Fibroblast of lung (primary cell): Measurements from ENCODE around the gene NABP1. TPM values are rescaled to one million over a fixed set of nuclear protein-coding genes. Genes with fewer than 3 reads are reported as not detected.

ENCODE experiments used
- DNase-seq, 2 donors: peaks; one replicate each; pipeline versions ENCODE4 v3.0.0 to v3.0.0-alpha.2; 2010; ENCODE audit warnings: low read depth in 2 of 2
- H2AFZ ChIP-seq: 2 replicates; pipeline ENCODE4 v1.5.1; 2012; ENCODE audit warnings: low read length, control low read depth, inconsistent platforms
- H3K27ac ChIP-seq: 2 replicates; pipeline ENCODE4 v1.5.1; 2011; ENCODE audit warnings: low read length, control low read depth; ENCODE audit not compliant: insufficient read depth
- H3K27me3 ChIP-seq: 2 replicates; pipeline ENCODE4 v1.5.1; 2011; ENCODE audit warnings: mild to moderate bottlenecking, low read length; ENCODE audit not compliant: control insufficient read depth, insufficient read depth
- H3K36me3 ChIP-seq: 2 replicates; pipeline ENCODE4 v1.5.1; 2011; ENCODE audit warnings: low read length; ENCODE audit not compliant: control insufficient read depth, insufficient read depth
- H3K4me1 ChIP-seq: 2 replicates; pipeline ENCODE4 v1.5.1; 2011; ENCODE audit warnings: low read length; ENCODE audit not compliant: control insufficient read depth, insufficient read depth; ENCODE audit errors: extremely low read depth
- H3K4me2 ChIP-seq: 2 replicates; pipeline ENCODE4 v1.5.1; 2011; ENCODE audit warnings: low read length, control low read depth; ENCODE audit not compliant: insufficient read depth; ENCODE audit errors: extremely low read depth
- H3K4me3 ChIP-seq, 4 experiments: fragments of 200-600 bp in 1 of 4; sonication (generic) in 1 of 4; replicated peaks in 1 of 4; 2 replicates each; pipeline ENCODE4 v1.5.1; 2011 to 2016; ENCODE audit warnings: low read length in 4 of 4, low read depth in 3 of 4, mild to moderate bottlenecking in 3 of 4, control low read depth in 2 of 4, inconsistent platforms in 1 of 4, mixed read lengths in 1 of 4; ENCODE audit not compliant: insufficient read depth in 1 of 4; ENCODE audit errors: control extremely low read depth in 1 of 4
- H3K79me2 ChIP-seq: 2 replicates; pipeline ENCODE4 v1.5.1; 2012; ENCODE audit warnings: mild to moderate bottlenecking, low read length, inconsistent platforms; ENCODE audit not compliant: control insufficient read depth, insufficient read depth
- H3K9ac ChIP-seq: 2 replicates; pipeline ENCODE4 v1.5.1; 2011; ENCODE audit warnings: mild to moderate bottlenecking, low read length, control low read depth; ENCODE audit not compliant: insufficient read depth
- H3K9me3 ChIP-seq: 2 replicates; pipeline ENCODE4 v1.5.1; 2012; ENCODE audit warnings: low read depth, low read length; ENCODE audit not compliant: control insufficient read depth, insufficient read depth
- H4K20me1 ChIP-seq: 2 replicates; pipeline ENCODE4 v1.5.1; 2011; ENCODE audit warnings: low read length; ENCODE audit not compliant: control insufficient read depth, insufficient read depth; ENCODE audit errors: extremely low read depth
- CTCF ChIP-seq, 2 donors: IDR thresholded peaks in 1 of 2; conservative IDR thresholded peaks in 1 of 2; 1 replicate in 1 of 2; 2 replicates in 1 of 2; pipeline ENCODE4 v1.5.1; 2011 to 2012; ENCODE audit warnings: low read length in 2 of 2, control low read depth in 1 of 2, inconsistent platforms in 1 of 2, low read depth in 1 of 2, mild to moderate bottlenecking in 1 of 2
- EZH2 ChIP-seq: IDR thresholded peaks from 2 replicates; pipeline ENCODE4 v1.5.1; 2012; ENCODE audit warnings: low read length, control low read depth, mild to moderate bottlenecking; ENCODE audit errors: missing control alignments
- polyA minus RNA-seq: library from RNA; depleted of rRNA, polyadenylated mRNA; stranded (reverse); fragments of >200 nt; gene quantifications from 2 replicates; pipeline ENCODE4 v1.2.3, GENCODE V29; 2011; ENCODE audit warnings: low replicate concordance
- polyA plus RNA-seq, 2 donors: library from polyadenylated mRNA; depleted of rRNA in 1 of 2; stranded (reverse) in 1 of 2; unstranded in 1 of 2; fragments of >200 nt; gene quantifications; 2 replicates each; pipeline ENCODE4 v1.2.1, GENCODE V29; 2011 to 2012; ENCODE audit warnings: missing spikeins in 1 of 2
- total RNA-seq: library from RNA; depleted of rRNA; stranded (reverse); fragments of >200 nt; gene quantifications from 2 replicates; pipeline ENCODE4 v1.2.1, GENCODE V29; 2014

NABP1 gene
- total RNA-seq (77.8 and 117 TPM in 2 replicates), polyA plus RNA-seq (64.2 and 123 TPM in 2 replicates), polyA minus RNA-seq (8.3 and 18.8 TPM in 2 replicates)
- polyA plus RNA-seq (2012), result 57.6 and 87.3 TPM in 2 replicates

GRCh38 chr2:191677646-191678436 lies at the start of gene NABP1:
Gene NABP1 (plus strand): TSS chr2:191678136. CDS start chr2:191678615, 479 bp downstream.
- TF ChIP-seq CTCF (conservative IDR thresholded peaks at IDR 0.05 in 1 of 2, IDR thresholded peaks at IDR 0.05 in 1 of 2; ENCODE audit: low read depth in 1 of 2, low read length in 2 of 2) (no peak), EZH2 (no peak)
- H3K27ac ChIP-seq, result peak within 1 kb of the TSS; percentile 100
- H4K20me1 ChIP-seq, result no peaks in the 10 kb centered on the region
- H3K27me3 ChIP-seq, result no peaks in the 10 kb centered on the region
- peak; percentile 97 for DNase-seq
- H2AFZ ChIP-seq, result no peak within 1 kb of the TSS
- H3K4me3 ChIP-seq, result peak within 1 kb of the TSS; percentile 85 to 94 (median 88)
- peaks cover 7% of the 10 kb centered on the region for H3K36me3 ChIP-seq
- peaks cover 47% of the 10 kb centered on the region for H3K79me2 ChIP-seq
- peaks cover 4% of the 10 kb centered on the region for H3K4me1 ChIP-seq
- peak within 1 kb of the TSS; percentile 94 for H3K9ac ChIP-seq
- no peaks in the 10 kb centered on the region for H3K9me3 ChIP-seq
- H3K4me2 ChIP-seq, result peak within 1 kb of the TSS; percentile 100

GRCh38 chr2:191629001-191629453 lies 48.9 kb upstream of the NABP1 start:
- H3K79me2 ChIP-seq, result no peaks in the 10 kb centered on the region

More at GRCh38 chr2:191629001-191629453, 48.9 kb upstream of the NABP1 start:
- no peaks in the 10 kb centered on the region for H3K27me3 ChIP-seq
- DNase-seq, result no peak
- H2AFZ ChIP-seq, result no peak overlapping the region
- H3K4me3 ChIP-seq, result no peak overlapping the region
- no peak overlapping the region for H3K9ac ChIP-seq
- no peaks in the 10 kb centered on the region for H4K20me1 ChIP-seq
- no peaks in the 10 kb centered on the region for H3K9me3 ChIP-seq
- no peak for TF ChIP-seq CTCF (conservative IDR thresholded peaks at IDR 0.05 in 1 of 2, IDR thresholded peaks at IDR 0.05 in 1 of 2; ENCODE audit: low read depth in 1 of 2, low read length in 2 of 2)
- TF ChIP-seq EZH2, result no peak
- no peak overlapping the region for H3K27ac ChIP-seq
- H3K4me1 ChIP-seq, result peaks cover 19% of the 10 kb centered on the region
- H3K36me3 ChIP-seq, result no peaks in the 10 kb centered on the region
- no peak overlapping the region for H3K4me2 ChIP-seq
